HL-60 (cell line): ENCODE measurements around the gene PCDHGA1.

Source experiments
- CTCF ChIP-seq: IDR thresholded peaks from one replicate; pipeline ENCODE4 v1.5.1; 2011; ENCODE audit warnings: low read length, control low read depth, inconsistent platforms; ENCODE audit not compliant: insufficient read depth
- GABPA ChIP-seq: IDR thresholded peaks from 2 replicates; pipeline ENCODE4 v1.6.1; 2012; ENCODE audit warnings: low read depth
- POLR2AphosphoS5 ChIP-seq: IDR thresholded peaks from 2 replicates; pipeline ENCODE4 v1.6.1; 2012; ENCODE audit warnings: low read depth
- REST ChIP-seq: IDR thresholded peaks from 2 replicates; pipeline ENCODE4 v1.6.1; 2012; ENCODE audit warnings: low read depth; ENCODE audit not compliant: insufficient replicate concordance
- SPI1 ChIP-seq: IDR thresholded peaks from 2 replicates; pipeline ENCODE4 v1.6.1; 2012; ENCODE audit warnings: low read depth, mild to moderate bottlenecking, borderline replicate concordance

- TF ChIP-seq POLR2AphosphoS5 (no peak), CTCF (no peak), REST (no peak), GABPA (no peak), SPI1 (no peak)
Measured at GRCh38 chr5:141543053-141543452, 212.7 kb downstream of the PCDHGA1 start.
